HL-60 (cell line): ENCODE data around the gene KAT6B.

ENCODE experiments used
- DNase-seq, 2 experiments: peaks; one replicate each; pipeline ENCODE4 v3.0.0-alpha.2; 2010 to 2020; ENCODE audit warnings: low read depth in 1 of 2, low spot score in 1 of 2
- H3K27ac ChIP-seq: fragments of 250-450 bp; sonication (Bioruptor Pico); replicated peaks from 2 replicates; pipeline ENCODE4 v1.5.1; 2020; ENCODE audit warnings: mild to moderate bottlenecking, moderate library complexity
- H3K27me3 ChIP-seq: fragments of 250-450 bp; sonication (Bioruptor Pico); 2 replicates; pipeline ENCODE4 v1.5.1; 2021; ENCODE audit warnings: mild to moderate bottlenecking, moderate library complexity; ENCODE audit not compliant: insufficient read depth, poor library complexity, severe bottlenecking
- H3K4me3 ChIP-seq: replicated peaks from 2 replicates; pipeline ENCODE4 v1.5.1; 2011; ENCODE audit warnings: mild to moderate bottlenecking, control low read depth, low read length; ENCODE audit not compliant: insufficient read depth
- GABPA ChIP-seq: IDR thresholded peaks from 2 replicates; pipeline ENCODE4 v1.6.1; 2012; ENCODE audit warnings: low read depth
- POLR2AphosphoS5 ChIP-seq: IDR thresholded peaks from 2 replicates; pipeline ENCODE4 v1.6.1; 2012; ENCODE audit warnings: low read depth
- SPI1 ChIP-seq: IDR thresholded peaks from 2 replicates; pipeline ENCODE4 v1.6.1; 2012; ENCODE audit warnings: low read depth, mild to moderate bottlenecking, borderline replicate concordance
- TF ChIP-seq, protein P1 (sequence below): IDR thresholded peaks from 2 replicates; pipeline ENCODE4 v1.6.1; 2012; ENCODE audit warnings: low read depth; ENCODE audit not compliant: insufficient replicate concordance
- TF ChIP-seq, protein P2 (sequence below): IDR thresholded peaks from one replicate; pipeline ENCODE4 v1.5.1; 2011; ENCODE audit warnings: low read length, control low read depth, inconsistent platforms; ENCODE audit not compliant: insufficient read depth

KAT6B gene

DNA sequence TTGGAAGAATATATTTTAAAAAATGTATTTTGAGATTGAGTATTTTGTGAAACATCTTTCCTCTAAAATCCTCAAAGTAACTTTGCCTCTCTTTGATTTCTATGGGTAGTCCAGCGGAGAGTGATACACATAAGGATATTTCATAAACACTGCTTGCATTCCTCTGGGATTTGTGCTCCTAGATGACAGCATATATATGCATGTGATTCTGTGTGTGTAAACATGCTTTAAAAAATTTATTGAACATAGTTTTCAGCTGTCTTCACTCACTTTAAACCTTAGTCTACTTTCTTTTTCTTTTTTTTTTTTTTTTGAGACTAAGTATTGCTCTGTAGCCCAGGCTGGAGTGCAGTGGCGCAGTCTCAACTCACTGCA is 84.6 kb downstream of the KAT6B start:
- no peak for DNase-seq
- TF ChIP-seq, protein P1, sequence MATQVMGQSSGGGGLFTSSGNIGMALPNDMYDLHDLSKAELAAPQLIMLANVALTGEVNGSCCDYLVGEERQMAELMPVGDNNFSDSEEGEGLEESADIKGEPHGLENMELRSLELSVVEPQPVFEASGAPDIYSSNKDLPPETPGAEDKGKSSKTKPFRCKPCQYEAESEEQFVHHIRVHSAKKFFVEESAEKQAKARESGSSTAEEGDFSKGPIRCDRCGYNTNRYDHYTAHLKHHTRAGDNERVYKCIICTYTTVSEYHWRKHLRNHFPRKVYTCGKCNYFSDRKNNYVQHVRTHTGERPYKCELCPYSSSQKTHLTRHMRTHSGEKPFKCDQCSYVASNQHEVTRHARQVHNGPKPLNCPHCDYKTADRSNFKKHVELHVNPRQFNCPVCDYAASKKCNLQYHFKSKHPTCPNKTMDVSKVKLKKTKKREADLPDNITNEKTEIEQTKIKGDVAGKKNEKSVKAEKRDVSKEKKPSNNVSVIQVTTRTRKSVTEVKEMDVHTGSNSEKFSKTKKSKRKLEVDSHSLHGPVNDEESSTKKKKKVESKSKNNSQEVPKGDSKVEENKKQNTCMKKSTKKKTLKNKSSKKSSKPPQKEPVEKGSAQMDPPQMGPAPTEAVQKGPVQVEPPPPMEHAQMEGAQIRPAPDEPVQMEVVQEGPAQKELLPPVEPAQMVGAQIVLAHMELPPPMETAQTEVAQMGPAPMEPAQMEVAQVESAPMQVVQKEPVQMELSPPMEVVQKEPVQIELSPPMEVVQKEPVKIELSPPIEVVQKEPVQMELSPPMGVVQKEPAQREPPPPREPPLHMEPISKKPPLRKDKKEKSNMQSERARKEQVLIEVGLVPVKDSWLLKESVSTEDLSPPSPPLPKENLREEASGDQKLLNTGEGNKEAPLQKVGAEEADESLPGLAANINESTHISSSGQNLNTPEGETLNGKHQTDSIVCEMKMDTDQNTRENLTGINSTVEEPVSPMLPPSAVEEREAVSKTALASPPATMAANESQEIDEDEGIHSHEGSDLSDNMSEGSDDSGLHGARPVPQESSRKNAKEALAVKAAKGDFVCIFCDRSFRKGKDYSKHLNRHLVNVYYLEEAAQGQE = no peak
- TF ChIP-seq SPI1 = no peak
- no peak for TF ChIP-seq GABPA
- TF ChIP-seq, protein P2, sequence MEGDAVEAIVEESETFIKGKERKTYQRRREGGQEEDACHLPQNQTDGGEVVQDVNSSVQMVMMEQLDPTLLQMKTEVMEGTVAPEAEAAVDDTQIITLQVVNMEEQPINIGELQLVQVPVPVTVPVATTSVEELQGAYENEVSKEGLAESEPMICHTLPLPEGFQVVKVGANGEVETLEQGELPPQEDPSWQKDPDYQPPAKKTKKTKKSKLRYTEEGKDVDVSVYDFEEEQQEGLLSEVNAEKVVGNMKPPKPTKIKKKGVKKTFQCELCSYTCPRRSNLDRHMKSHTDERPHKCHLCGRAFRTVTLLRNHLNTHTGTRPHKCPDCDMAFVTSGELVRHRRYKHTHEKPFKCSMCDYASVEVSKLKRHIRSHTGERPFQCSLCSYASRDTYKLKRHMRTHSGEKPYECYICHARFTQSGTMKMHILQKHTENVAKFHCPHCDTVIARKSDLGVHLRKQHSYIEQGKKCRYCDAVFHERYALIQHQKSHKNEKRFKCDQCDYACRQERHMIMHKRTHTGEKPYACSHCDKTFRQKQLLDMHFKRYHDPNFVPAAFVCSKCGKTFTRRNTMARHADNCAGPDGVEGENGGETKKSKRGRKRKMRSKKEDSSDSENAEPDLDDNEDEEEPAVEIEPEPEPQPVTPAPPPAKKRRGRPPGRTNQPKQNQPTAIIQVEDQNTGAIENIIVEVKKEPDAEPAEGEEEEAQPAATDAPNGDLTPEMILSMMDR = no peak
- no peak for TF ChIP-seq POLR2AphosphoS5
- Histone ChIP-seq H3K27me3 (no peaks in the 10 kb centered on the region), H3K4me3 (no peak overlapping the region), H3K27ac (no peak overlapping the region)

- Histone ChIP-seq H3K27ac (no peak overlapping the region), H3K4me3 (no peak overlapping the region)
- TF ChIP-seq, protein P1 = no peak
- no peak for TF ChIP-seq SPI1
- TF ChIP-seq, protein P2 = no peak
- TF ChIP-seq POLR2AphosphoS5 = no peak
- no peak for TF ChIP-seq GABPA
Measured at GRCh38 chr10:74912182-74912581, 85.8 kb downstream of the KAT6B start.

DNA sequence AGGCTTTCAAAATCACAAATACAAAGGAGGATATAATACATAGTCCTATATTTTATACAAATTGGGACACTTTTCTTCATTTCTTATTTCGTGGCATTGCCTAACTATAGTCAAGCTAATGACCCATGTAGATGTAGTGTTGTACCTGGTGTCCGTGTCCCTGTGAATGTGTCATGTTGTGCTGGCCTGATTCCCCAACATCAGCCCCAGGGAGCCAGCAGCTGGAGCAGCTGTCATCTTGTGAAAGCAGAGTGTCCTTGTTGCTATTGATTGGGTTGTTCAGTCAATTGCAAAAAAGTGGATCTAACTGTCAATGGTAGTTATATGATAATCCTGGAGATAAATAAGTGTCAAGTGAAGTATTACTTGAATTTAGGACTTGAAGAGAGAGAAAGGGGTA is 86.3 kb downstream of the KAT6B start:
- TF ChIP-seq, protein P2 = no peak
- TF ChIP-seq POLR2AphosphoS5 (no peak), GABPA (no peak), SPI1 (no peak)
- TF ChIP-seq, protein P1 = no peak
- DNase-seq = no peak
- Histone ChIP-seq H3K27ac (no peak overlapping the region), H3K4me3 (no peak overlapping the region), H3K27me3 (no peaks in the 10 kb centered on the region)

More at GRCh38 chr10:74912182-74912581, 85.8 kb downstream of the KAT6B start:
- H3K27me3 ChIP-seq = no peaks in the 10 kb centered on the region
- DNase-seq = no peak
